Esophagus squamous epithelium (tissue), 5 donors: ENCODE results near the gene KRTAP27-1. TPM values are rescaled to one million over a fixed set of nuclear protein-coding genes. Genes with fewer than 3 reads are reported as not detected.

Source experiments
- DNase-seq: peaks from one replicate; lab custom pipeline; 2025; lab: John Stamatoyannopoulos, UW
- H3K27ac ChIP-seq, 4 donors: fragments of 200-600 bp; sonication (generic); one replicate each; pipeline ENCODE4 v1.5.1; 2016 to 2019; ENCODE audit warnings: mild to moderate bottlenecking in 1 of 4
- H3K27me3 ChIP-seq, 4 donors: fragments of 200-600 bp; sonication (generic); 1 replicate in 3 of 4; 2 replicates in 1 of 4; pipeline versions ENCODE4 v1.5.1 to v1.6.0; 2017 to 2021; ENCODE audit warnings: antibody characterized with exemption in 1 of 4
- H3K36me3 ChIP-seq, 3 donors: fragments of 200-600 bp; sonication (generic); one replicate each; pipeline ENCODE4 v1.5.1; 2016 to 2019
- H3K4me1 ChIP-seq, 3 donors: fragments of 200-600 bp; sonication (generic); one replicate each; pipeline ENCODE4 v1.5.1; 2017 to 2019
- H3K4me3 ChIP-seq, 4 donors: fragments of 200-600 bp; sonication (generic); 1 replicate in 3 of 4; 2 replicates in 1 of 4; pipeline ENCODE4 v1.5.1; 2016 to 2019; ENCODE audit warnings: mild to moderate bottlenecking in 2 of 4, moderate library complexity in 1 of 4
- H3K9me3 ChIP-seq, 3 donors: fragments of 200-600 bp; sonication (generic); one replicate each; pipeline ENCODE4 v1.5.1; 2016 to 2019
- CTCF ChIP-seq, 6 experiments: fragments of 450-650 bp in 4 of 6; fragments of 200-600 bp in 2 of 6; sonication (generic) in 2 of 6; IDR thresholded peaks; one replicate each; pipeline ENCODE4 v1.5.1; 2016 to 2019; ENCODE audit warnings: antibody characterized with exemption in 6 of 6, mild to moderate bottlenecking in 4 of 6, moderate library complexity in 4 of 6
- POLR2A ChIP-seq, 4 donors: fragments of 450-650 bp; IDR thresholded peaks; one replicate each; pipeline ENCODE4 v1.6.1; 2017; ENCODE audit warnings: antibody characterized with exemption in 4 of 4, mild to moderate bottlenecking in 4 of 4, moderate library complexity in 3 of 4
- WGBS, 2 donors: methylation state at CpG; one replicate each; pipeline ENCODE4 v1.1.5; 2018; 5-methylcytosine and 5-hydroxymethylcytosine counted together
- intact Hi-C: fragments of 100-400 bp; cut with DNase I; formaldehyde crosslinking; loops from one replicate; pipeline ENCODE4 v1.15.0; 2022
- total RNA-seq, 4 donors: library from RNA; depleted of rRNA; stranded (reverse); fragments of >200 nt; gene quantifications; one replicate each; pipeline ENCODE4 v1.1.0, GENCODE V29; 2016
- donor health status: DM: yes; HTN: yes; CAD: no.

The KRTAP27-1 gene
- total RNA-seq, 4 donors from 2014 or later = not detected

DNA sequence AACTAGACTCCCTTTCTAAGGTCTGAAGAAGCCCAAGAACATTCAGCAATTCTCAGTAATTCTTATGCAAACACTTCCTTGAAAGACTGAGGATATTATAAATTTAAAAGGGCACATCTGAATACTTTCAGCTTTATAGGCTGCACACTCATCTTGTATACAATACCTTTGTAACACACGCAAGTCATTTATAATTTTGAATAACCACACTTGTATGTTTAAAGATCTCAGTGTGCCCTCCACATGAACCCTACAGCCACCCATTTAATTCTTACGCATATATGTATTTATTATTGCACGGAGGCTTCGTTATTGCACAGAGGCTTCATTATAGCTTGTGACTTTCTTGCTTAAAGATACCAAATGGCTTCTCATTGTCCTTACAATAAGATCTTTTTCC, 1.2 kb upstream of the KRTAP27-1 start:
- H3K4me3 ChIP-seq = no peak overlapping the region
- no peaks in the 10 kb centered on the region for H3K4me1 ChIP-seq
- no peak overlapping the region for H3K27ac ChIP-seq
- intact Hi-C loops = no loop called here
- H3K36me3 ChIP-seq = no peaks in the 10 kb centered on the region
- WGBS, 2 donors = 52 to 78% methylated on average over 4 of the region's 4 CpGs
- DNase-seq = no peak
- TF ChIP-seq POLR2A (IDR thresholded peaks at IDR 0.05) (no peak), CTCF (IDR thresholded peaks at IDR 0.05) (no peak)
- H3K9me3 ChIP-seq = no peaks in the 10 kb centered on the region
- H3K27me3 ChIP-seq = no peaks in the 10 kb centered on the region

DNA sequence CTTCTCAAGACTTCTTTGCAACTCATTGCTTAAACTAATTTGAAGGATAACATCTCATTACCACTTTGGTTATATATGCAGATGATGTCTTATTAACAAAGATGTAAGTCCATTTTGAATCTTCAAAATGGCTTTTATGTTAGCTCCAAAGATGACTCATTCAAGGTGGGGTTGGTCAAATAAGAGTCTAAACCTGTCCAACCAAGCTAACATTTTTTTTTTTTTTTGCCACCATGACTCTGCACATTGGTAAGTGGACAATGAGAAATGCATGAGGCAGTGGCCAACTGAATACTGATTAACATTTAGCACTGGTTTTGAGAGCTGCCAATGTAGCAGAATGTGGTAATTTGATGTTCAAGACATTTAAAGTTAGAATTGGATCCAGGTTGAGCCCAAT, 278 bp upstream of the KRTAP27-1 start:
- no peak overlapping the region for H3K4me3 ChIP-seq
- TF ChIP-seq CTCF (IDR thresholded peaks at IDR 0.05) (no peak), POLR2A (IDR thresholded peaks at IDR 0.05) (no peak)
- intact Hi-C loops = no loop called here
- no peak overlapping the region for H3K27ac ChIP-seq
- H3K4me1 ChIP-seq = no peaks in the 10 kb centered on the region
- H3K27me3 ChIP-seq = no peaks in the 10 kb centered on the region
- H3K36me3 ChIP-seq = no peaks in the 10 kb centered on the region
- DNase-seq = no peak
- no peaks in the 10 kb centered on the region for H3K9me3 ChIP-seq

DNA sequence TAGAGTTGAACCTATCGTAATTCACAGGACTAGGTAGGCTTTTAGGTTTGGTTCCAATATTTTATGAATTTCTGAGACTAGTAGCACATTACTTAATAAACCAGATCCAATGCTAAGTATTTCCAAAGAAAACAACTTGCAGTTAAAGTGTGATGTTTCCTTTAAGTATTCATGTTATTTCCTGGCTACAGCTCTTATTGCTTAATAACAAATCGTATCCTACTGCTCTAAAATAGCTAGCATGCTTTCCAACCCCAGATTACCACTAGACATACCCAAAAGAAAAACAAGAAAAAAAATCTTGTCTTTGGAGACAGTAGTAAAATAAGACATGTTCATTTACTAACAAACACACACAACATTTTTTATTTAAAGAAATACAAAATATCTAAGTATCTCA, 898 bp downstream of the KRTAP27-1 start:
- Histone ChIP-seq H3K4me1 (no peaks in the 10 kb centered on the region), H3K9me3 (no peaks in the 10 kb centered on the region), H3K27ac (no peak overlapping the region), H3K36me3 (no peaks in the 10 kb centered on the region), H3K27me3 (no peaks in the 10 kb centered on the region), H3K4me3 (no peak overlapping the region)
- WGBS, 2 donors = 47 to 62% methylated on average over 2 of the region's 2 CpGs
- intact Hi-C loops = no loop called here
- TF ChIP-seq POLR2A (IDR thresholded peaks at IDR 0.05) = no peak
- TF ChIP-seq CTCF (IDR thresholded peaks at IDR 0.05) = no peak
- no peak for DNase-seq

GRCh38 chr21:30333736-30334135, 3.8 kb downstream of the KRTAP27-1 start:
- TF ChIP-seq POLR2A (IDR thresholded peaks at IDR 0.05) = no peak
- no peak for DNase-seq
- Histone ChIP-seq H3K4me1 (no peaks in the 10 kb centered on the region), H3K27me3 (no peaks in the 10 kb centered on the region), H3K27ac (no peak overlapping the region), H3K9me3 (no peaks in the 10 kb centered on the region), H3K36me3 (no peaks in the 10 kb centered on the region), H3K4me3 (no peak overlapping the region)
- intact Hi-C loops = no loop called here
- 64 to 81% methylated on average over 3 of the region's 3 CpGs for WGBS, 2 donors

DNA sequence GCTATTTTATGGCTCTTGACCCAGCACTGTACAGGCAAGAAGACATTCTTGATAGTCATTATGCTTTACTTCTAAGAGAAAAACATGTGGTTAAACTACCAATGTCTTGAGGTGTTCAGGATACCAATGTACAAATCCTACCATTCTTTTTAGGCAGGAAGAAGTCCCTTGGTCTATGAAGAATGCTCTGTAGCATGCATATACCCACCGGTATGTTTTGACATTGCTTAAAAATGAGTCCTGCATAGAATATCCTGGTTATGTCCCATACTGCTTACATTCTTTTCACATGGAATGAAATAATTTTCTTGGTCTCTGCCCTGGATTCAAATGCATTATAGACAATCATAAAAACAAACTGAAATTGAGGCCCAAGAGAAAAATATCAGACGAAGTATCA, 4.8 kb downstream of the KRTAP27-1 start:
- Histone ChIP-seq H3K4me3 (no peak overlapping the region), H3K27me3 (no peaks in the 10 kb centered on the region), H3K27ac (no peak overlapping the region), H3K9me3 (no peaks in the 10 kb centered on the region), H3K4me1 (no peaks in the 10 kb centered on the region), H3K36me3 (no peaks in the 10 kb centered on the region)
- TF ChIP-seq POLR2A (IDR thresholded peaks at IDR 0.05) (no peak), CTCF (IDR thresholded peaks at IDR 0.05) (no peak)
- intact Hi-C loops = no loop called here
- no peak for DNase-seq
- 72 to 90% methylated on average over 2 of the region's 2 CpGs for WGBS, 2 donors

- intact Hi-C loops = no loop called here
- Histone ChIP-seq H3K36me3 (no peaks in the 10 kb centered on the region), H3K9me3 (peaks cover 0 to 6% (median 0%) of the 10 kb centered on the region in 3 donors), H3K27me3 (no peaks in the 10 kb centered on the region), H3K4me3 (no peak overlapping the region), H3K4me1 (no peaks in the 10 kb centered on the region), H3K27ac (no peak overlapping the region)
- no peak for TF ChIP-seq CTCF (IDR thresholded peaks at IDR 0.05)
- TF ChIP-seq POLR2A (IDR thresholded peaks at IDR 0.05) = no peak
- 57 to 75% methylated on average over 4 of the region's 4 CpGs for WGBS, 2 donors
- DNase-seq = no peak
These were observed 8.2 kb downstream of the KRTAP27-1 start for GRCh38 chr21:30329203-30329875.
